Mesendoderm (in vitro differentiated cells): Measurements from ENCODE around the gene C1QTNF9B.
"Not testable (repeated sequence)": the region's sequence is repeated elsewhere in the genome, so short reads cannot be mapped to it uniquely, and the experiment has no call there.

ENCODE experiments used
- DNase-seq: peaks from one replicate; pipeline ENCODE4 v3.0.0; 2013
- H2AK5ac ChIP-seq: 2 replicates; pipeline ENCODE4 v1.6.1; 2013; ENCODE audit warnings: low read length, inconsistent platforms
- H2BK120ac ChIP-seq: 2 replicates; pipeline ENCODE4 v1.6.1; 2013; ENCODE audit warnings: low read depth, mild to moderate bottlenecking, low read length, moderate library complexity, mixed read lengths
- H2BK15ac ChIP-seq: replicated peaks from 2 replicates; pipeline ENCODE4 v1.6.1; 2013; ENCODE audit warnings: low read depth, mild to moderate bottlenecking, moderate library complexity
- H2BK5ac ChIP-seq: 2 replicates; pipeline ENCODE4 v1.6.1; 2013; ENCODE audit warnings: low read length, inconsistent platforms
- H3K18ac ChIP-seq: 2 replicates; pipeline ENCODE4 v1.6.1; 2013; ENCODE audit warnings: mild to moderate bottlenecking, low read length, mixed read lengths
- H3K23ac ChIP-seq: one replicate; pipeline ENCODE4 v1.6.1; 2013; ENCODE audit warnings: low read length
- H3K27ac ChIP-seq: 2 replicates; pipeline ENCODE4 v1.5.1; 2013; ENCODE audit warnings: low read depth, mild to moderate bottlenecking, inconsistent platforms, low read length, moderate library complexity
- H3K27me3 ChIP-seq: 2 replicates; pipeline ENCODE4 v1.6.1; 2013; ENCODE audit warnings: low read length, control low read depth, mild to moderate bottlenecking, inconsistent platforms; ENCODE audit not compliant: insufficient read depth, poor library complexity
- H3K36me3 ChIP-seq: 2 replicates; pipeline ENCODE4 v1.6.1; 2013; ENCODE audit warnings: low read length, inconsistent platforms; ENCODE audit not compliant: control insufficient read depth, insufficient read depth
- H3K4ac ChIP-seq: one replicate; pipeline ENCODE4 v1.6.1; 2013; ENCODE audit warnings: low read depth, mild to moderate bottlenecking, low read length, moderate library complexity
- H3K4me1 ChIP-seq: 2 replicates; pipeline ENCODE4 v1.6.1; 2013; ENCODE audit warnings: low read depth, low read length, inconsistent platforms; ENCODE audit not compliant: control insufficient read depth
- H3K4me2 ChIP-seq: 2 replicates; pipeline ENCODE4 v1.6.1; 2013; ENCODE audit warnings: low read length
- H3K4me3 ChIP-seq: 2 replicates; pipeline ENCODE4 v1.5.1; 2013; ENCODE audit warnings: mild to moderate bottlenecking, low read length
- H3K56ac ChIP-seq: one replicate; pipeline ENCODE4 v1.6.1; 2013; ENCODE audit warnings: low read length
- H3K79me1 ChIP-seq: 2 replicates; pipeline ENCODE4 v1.6.1; 2013; ENCODE audit warnings: low read length, inconsistent platforms
- H3K79me2 ChIP-seq: 2 replicates; pipeline ENCODE4 v1.6.1; 2013; ENCODE audit warnings: mild to moderate bottlenecking, low read length; ENCODE audit not compliant: control insufficient read depth, insufficient read depth
- H3K9ac ChIP-seq: 2 replicates; pipeline ENCODE4 v1.6.1; 2013; ENCODE audit warnings: low read length, inconsistent platforms
- H4K5ac ChIP-seq: one replicate; pipeline ENCODE4 v1.6.1; 2013; ENCODE audit warnings: low read length
- H4K8ac ChIP-seq: one replicate; pipeline ENCODE4 v1.6.1; 2013; ENCODE audit warnings: low read depth, mild to moderate bottlenecking, control low read depth, low read length, moderate library complexity
- WGBS: extraction: QIAGEN DNeasy Blood & Tissue Kit; methylation state at CpG from one replicate; pipeline ENCODE4 v1.1.7; 2013; ENCODE audit warnings: low lambda C conversion rate, missing lambda C conversion rate; ENCODE audit not compliant: insufficient coverage; ENCODE audit errors: extremely low coverage; 5-methylcytosine and 5-hydroxymethylcytosine counted together

C1QTNF9B gene

DNA sequence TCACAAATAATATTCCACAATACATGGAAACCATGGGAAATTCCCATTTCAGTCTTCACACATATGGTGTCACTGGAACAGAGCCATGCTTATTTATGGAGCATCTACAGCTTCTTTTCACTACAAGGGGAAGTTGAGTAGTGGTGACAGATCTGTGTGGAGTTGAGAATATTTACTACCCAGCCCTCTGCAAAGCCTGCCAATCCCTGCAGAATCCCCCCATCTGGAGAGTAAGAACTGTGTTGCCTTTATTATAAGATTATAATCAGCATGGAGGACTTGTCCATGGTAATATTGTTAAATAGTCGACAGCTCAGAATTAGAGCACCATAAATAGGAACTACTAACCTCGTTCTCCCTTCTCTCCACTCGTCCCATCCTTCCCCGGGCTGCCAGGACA, 3.5 kb downstream of the C1QTNF9B start:
- H3K27me3 ChIP-seq, H3K36me3 ChIP-seq, H3K79me2 ChIP-seq, H3K79me1 ChIP-seq, H3K4me2 ChIP-seq, H3K4ac ChIP-seq, H2AK5ac ChIP-seq, H3K4me3 ChIP-seq, DNase-seq, H3K56ac ChIP-seq, H3K27ac ChIP-seq, H4K8ac ChIP-seq, H2BK5ac ChIP-seq, H3K23ac ChIP-seq, H3K4me1 ChIP-seq, H3K18ac ChIP-seq, H2BK120ac ChIP-seq, H3K9ac ChIP-seq, H2BK15ac ChIP-seq, H4K5ac ChIP-seq: not testable (repeated sequence)
- no CpG with 5 or more reads among the region's 4 CpGs for WGBS

DNA sequence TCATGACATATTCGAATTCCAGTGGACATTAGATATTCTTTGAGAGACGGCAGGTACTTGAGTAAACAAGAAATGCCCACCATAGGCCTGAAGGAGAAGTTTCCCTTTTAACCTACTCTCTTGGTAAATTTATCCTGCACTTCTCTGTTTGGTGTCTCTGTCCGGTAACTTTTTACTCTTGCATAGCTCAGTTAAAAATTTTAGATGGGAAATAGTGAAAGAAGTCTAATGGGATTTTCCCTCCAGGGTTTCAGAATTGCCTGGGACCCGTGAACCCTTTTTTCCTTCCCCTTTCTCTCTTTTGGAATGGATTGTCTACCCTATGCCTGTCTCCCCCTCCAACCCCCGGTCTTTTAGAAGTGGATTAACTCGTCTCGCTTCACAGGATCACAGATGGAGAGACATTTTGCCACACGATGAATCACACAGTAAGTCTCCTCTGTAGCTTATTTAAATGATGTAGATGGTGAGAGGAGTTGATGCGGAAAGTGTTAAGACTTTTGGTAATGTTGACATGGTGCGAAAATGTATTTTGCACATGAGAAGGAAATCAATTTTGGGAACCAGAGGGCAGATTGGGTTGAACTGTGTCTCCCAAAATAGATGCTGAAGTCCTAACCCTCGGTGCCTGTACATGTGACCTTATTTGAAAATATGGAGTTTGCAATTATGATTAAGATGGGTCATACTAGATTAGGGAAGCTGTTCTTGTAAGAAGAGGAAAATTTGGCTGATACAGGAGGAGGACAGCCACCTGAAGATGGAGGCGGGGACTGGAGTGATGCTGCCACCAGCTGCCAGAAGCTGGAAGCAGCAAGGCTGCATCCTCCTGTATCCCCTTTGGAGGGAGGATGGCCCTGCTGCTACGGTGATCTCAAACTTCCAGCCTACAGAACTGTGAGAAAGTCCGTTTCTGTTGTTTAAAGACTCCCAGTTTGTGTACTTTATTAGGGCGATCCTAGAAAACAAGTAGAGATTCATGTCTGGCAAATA, 7.4 kb downstream of the C1QTNF9B start:
- Histone ChIP-seq H2AK5ac (no peak overlapping the region), H3K4me1 (no peaks in the 10 kb centered on the region), H3K56ac (no peak overlapping the region), H3K4ac (no peak overlapping the region), H3K9ac (no peak overlapping the region), H2BK5ac (no peak overlapping the region), H4K5ac (no peak overlapping the region), H3K79me2 (no peaks in the 10 kb centered on the region), H4K8ac (no peak overlapping the region), H3K4me3 (no peak overlapping the region), H3K18ac (no peak overlapping the region), H3K4me2 (peak overlapping the region; percentile 27), H3K27ac (no peak overlapping the region), H3K23ac (no peak overlapping the region), H3K36me3 (no peaks in the 10 kb centered on the region), H2BK15ac (no peak overlapping the region), H3K79me1 (no peaks in the 10 kb centered on the region), H2BK120ac (no peak overlapping the region), H3K27me3 (no peaks in the 10 kb centered on the region)
- 100% methylated on average over 2 of the region's 15 CpGs for WGBS
- DNase-seq = peak; percentile 19

DNA sequence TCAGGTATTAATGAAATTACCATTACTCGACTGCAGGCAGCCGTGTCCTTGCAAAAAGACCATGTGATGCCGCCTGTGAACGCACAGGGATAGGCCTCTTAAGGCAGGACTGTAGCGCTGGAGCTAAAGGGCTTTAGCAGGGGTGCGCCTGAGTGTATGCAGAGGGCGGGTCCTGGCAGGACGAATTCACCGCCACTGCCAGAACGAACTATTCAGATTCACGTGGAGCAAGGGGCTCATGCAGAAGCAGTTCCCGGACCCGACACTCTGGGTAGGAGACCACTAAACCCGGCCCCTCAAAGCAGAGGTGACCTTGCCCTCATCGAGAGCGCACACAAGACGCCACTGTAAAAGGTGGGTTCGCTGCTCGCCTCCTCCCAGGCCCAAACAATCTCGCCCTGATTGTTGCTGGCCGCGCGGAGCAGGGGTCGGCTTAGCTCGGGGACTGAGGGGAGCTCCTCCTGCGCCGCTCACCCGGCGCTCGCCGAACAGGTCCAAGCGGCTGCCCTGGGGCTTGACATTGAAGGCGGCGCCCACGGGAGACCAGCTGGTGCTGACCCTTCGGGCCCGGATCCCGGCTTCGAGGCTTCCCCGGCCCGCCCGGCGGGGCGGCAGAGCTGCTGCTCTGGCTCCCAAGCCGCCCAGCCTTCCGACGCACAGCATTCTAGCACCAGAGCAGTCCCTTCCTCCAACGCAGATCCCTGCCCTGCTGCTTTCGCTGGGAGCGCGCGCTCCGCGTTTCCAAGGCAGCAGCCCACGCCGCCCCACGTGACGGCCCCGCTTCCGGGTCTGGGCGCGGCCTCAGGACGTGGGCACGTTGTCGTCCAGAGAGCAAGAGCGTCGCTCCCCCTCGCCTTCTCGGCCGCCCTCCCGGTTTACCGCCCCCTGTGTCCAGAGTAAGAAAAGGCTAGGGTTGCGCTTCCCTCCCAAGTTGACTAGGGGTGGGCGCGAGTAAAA, 8.4 kb downstream of the C1QTNF9B start, which contains the start of gene MIPEP:
Gene MIPEP, minus strand, starts transcription at position 743 of the 957 bp plus-strand sequence. Its CDS starts 80 bp downstream, at position 663.
- no CpG with 5 or more reads among the region's 75 CpGs for WGBS
- no peaks in the 10 kb centered on the region for H3K4me1 ChIP-seq
- H3K4me3 ChIP-seq = peak within 1 kb of the TSS; percentile 86
- no peak within 1 kb of the TSS for H2AK5ac ChIP-seq
- no peak within 1 kb of the TSS for H3K18ac ChIP-seq
- H3K9ac ChIP-seq = peak within 1 kb of the TSS; percentile 83
- no peak within 1 kb of the TSS for H2BK120ac ChIP-seq
- no peak within 1 kb of the TSS for H3K4ac ChIP-seq
- H2BK5ac ChIP-seq = no peak within 1 kb of the TSS
- no peak within 1 kb of the TSS for H4K8ac ChIP-seq
- H3K4me2 ChIP-seq = peak within 1 kb of the TSS; percentile 84
- no peaks in the 10 kb centered on the region for H3K27me3 ChIP-seq
- H3K36me3 ChIP-seq = peaks cover 4% of the 10 kb centered on the region
- H3K27ac ChIP-seq = peak within 1 kb of the TSS; percentile 45
- H2BK15ac ChIP-seq = no peak within 1 kb of the TSS
- no peaks in the 10 kb centered on the region for H3K79me1 ChIP-seq
- H4K5ac ChIP-seq = no peak within 1 kb of the TSS
- H3K79me2 ChIP-seq = no peaks in the 10 kb centered on the region
- H3K23ac ChIP-seq = peak within 1 kb of the TSS; percentile 81
- peak within 1 kb of the TSS; percentile 87 for H3K56ac ChIP-seq
- DNase-seq = peak; percentile 98

DNA sequence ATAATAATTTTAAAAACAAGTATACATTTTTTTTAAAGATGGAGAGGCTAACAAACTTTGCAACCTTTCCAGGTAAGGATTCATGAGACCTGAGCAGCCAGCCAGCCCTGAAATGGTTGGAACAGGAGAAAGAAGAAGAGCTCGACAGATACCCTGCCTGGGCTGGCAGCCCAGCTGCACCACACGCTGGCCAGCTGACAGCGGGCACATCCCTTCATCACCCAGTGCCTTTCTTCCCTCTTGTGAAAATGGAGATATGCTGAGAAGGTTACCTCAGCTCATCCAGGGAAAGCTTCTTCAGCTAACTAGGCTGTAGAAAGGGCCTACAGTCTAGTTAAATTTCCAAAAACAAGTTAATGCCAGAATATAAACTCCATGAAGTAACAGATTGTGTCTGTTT, 12.9 kb downstream of the C1QTNF9B start:
- H3K23ac ChIP-seq, H2BK120ac ChIP-seq, H2BK15ac ChIP-seq, H4K5ac ChIP-seq, H3K4me1 ChIP-seq, H3K27ac ChIP-seq, H3K27me3 ChIP-seq, H3K18ac ChIP-seq, H3K9ac ChIP-seq, H3K4me3 ChIP-seq, H3K79me1 ChIP-seq, H3K4ac ChIP-seq, H4K8ac ChIP-seq, H3K4me2 ChIP-seq, H2AK5ac ChIP-seq, H3K56ac ChIP-seq, H3K79me2 ChIP-seq, H3K36me3 ChIP-seq, DNase-seq, H2BK5ac ChIP-seq: not testable (repeated sequence)
- WGBS = no CpG with 5 or more reads among the region's 3 CpGs

GRCh38 chr13:23883255-23883654, 14.0 kb downstream of the C1QTNF9B start:
- Histone ChIP-seq H3K27ac (no peak overlapping the region), H2BK5ac (no peak overlapping the region), H3K79me2 (no peaks in the 10 kb centered on the region), H3K56ac (no peak overlapping the region), H2BK120ac (no peak overlapping the region), H3K79me1 (no peaks in the 10 kb centered on the region), H3K18ac (no peak overlapping the region), H2BK15ac (no peak overlapping the region), H3K27me3 (no peaks in the 10 kb centered on the region), H3K9ac (no peak overlapping the region), H3K23ac (no peak overlapping the region), H2AK5ac (no peak overlapping the region), H3K4me2 (no peak overlapping the region), H3K4me1 (no peaks in the 10 kb centered on the region), H4K5ac (no peak overlapping the region), H4K8ac (no peak overlapping the region), H3K4me3 (no peak overlapping the region), H3K36me3 (peaks cover 4% of the 10 kb centered on the region), H3K4ac (no peak overlapping the region)
- DNase-seq = no peak
- WGBS = no CpG with 5 or more reads among the region's 4 CpGs
